Mesenchymal stem cell (in vitro differentiated cells and primary cell): Measurements from ENCODE around the gene LPP.

Experiments used
- DNase-seq: peaks from one replicate; pipeline ENCODE4 v3.0.0-alpha.2; 2013
- H2AFZ ChIP-seq: one replicate; pipeline ENCODE4 v1.6.1; 2013; ENCODE audit warnings: low read depth, mild to moderate bottlenecking, control low read depth, inconsistent platforms, low read length, moderate library complexity
- H2AK5ac ChIP-seq: 2 replicates; pipeline ENCODE4 v1.6.1; 2013; ENCODE audit warnings: low read length, moderate library complexity, mild to moderate bottlenecking, inconsistent platforms; ENCODE audit not compliant: severe bottlenecking
- H2BK120ac ChIP-seq: one replicate; pipeline ENCODE4 v1.6.1; 2013; ENCODE audit warnings: low read depth, mild to moderate bottlenecking, inconsistent platforms, low read length, moderate library complexity
- H2BK12ac ChIP-seq, 2 experiments: one replicate each; pipeline ENCODE4 v1.6.1; 2013; ENCODE audit warnings: inconsistent platforms in 2 of 2, low read length in 2 of 2, mild to moderate bottlenecking in 2 of 2, moderate library complexity in 2 of 2, control low read depth in 1 of 2
- H2BK15ac ChIP-seq: one replicate; pipeline ENCODE4 v1.6.1; 2013; ENCODE audit warnings: mild to moderate bottlenecking, low read depth, inconsistent platforms; ENCODE audit not compliant: poor library complexity, severe bottlenecking
- H2BK5ac ChIP-seq: 2 replicates; pipeline ENCODE4 v1.6.1; 2013; ENCODE audit warnings: low read depth, mild to moderate bottlenecking, low read length, control low read depth, inconsistent platforms; ENCODE audit not compliant: poor library complexity, severe bottlenecking
- H3K14ac ChIP-seq, 2 experiments: one replicate each; pipeline ENCODE4 v1.6.1; 2013; ENCODE audit warnings: inconsistent platforms in 2 of 2, low read length in 2 of 2, control low read depth in 1 of 2, mild to moderate bottlenecking in 1 of 2, moderate library complexity in 1 of 2
- H3K18ac ChIP-seq, 2 experiments: one replicate each; pipeline ENCODE4 v1.6.1; 2013; ENCODE audit warnings: inconsistent platforms in 2 of 2, low read length in 2 of 2, control low read depth in 1 of 2, low read depth in 1 of 2, mild to moderate bottlenecking in 1 of 2
- H3K23ac ChIP-seq, 2 experiments: one replicate each; pipeline ENCODE4 v1.6.1; 2013; ENCODE audit warnings: inconsistent platforms in 2 of 2, low read length in 2 of 2, mild to moderate bottlenecking in 2 of 2, moderate library complexity in 2 of 2, control low read depth in 1 of 2
- H3K27ac ChIP-seq: 2 replicates; pipeline ENCODE4 v1.5.1; 2013; ENCODE audit warnings: mild to moderate bottlenecking, moderate library complexity, low read length, control low read depth, inconsistent platforms; ENCODE audit not compliant: poor library complexity, severe bottlenecking
- H3K27me3 ChIP-seq, 2 experiments: 2 replicates each; pipeline versions ENCODE4 v1.6.1 to v1.7.0; 2013; ENCODE audit warnings: low read length in 2 of 2, mild to moderate bottlenecking in 2 of 2, moderate library complexity in 2 of 2, control low read depth in 1 of 2, inconsistent platforms in 1 of 2; ENCODE audit not compliant: control insufficient read depth in 1 of 2, insufficient read depth in 1 of 2
- H3K36me3 ChIP-seq, 2 experiments: 2 replicates each; pipeline versions ENCODE4 v1.6.1 to v1.7.0; 2013; ENCODE audit warnings: low read length in 2 of 2, control low read depth in 1 of 2, inconsistent platforms in 1 of 2, low read depth in 1 of 2, mild to moderate bottlenecking in 1 of 2; ENCODE audit not compliant: insufficient read depth in 2 of 2, control insufficient read depth in 1 of 2
- H3K4ac ChIP-seq, 2 experiments: one replicate each; pipeline ENCODE4 v1.6.1; 2013; ENCODE audit warnings: inconsistent platforms in 2 of 2, low read length in 2 of 2, mild to moderate bottlenecking in 2 of 2, moderate library complexity in 2 of 2, control low read depth in 1 of 2, low read depth in 1 of 2
- H3K4me1 ChIP-seq: 2 replicates; pipeline ENCODE4 v1.6.1; 2013; ENCODE audit warnings: low read depth, low read length, control low read depth; ENCODE audit not compliant: control insufficient read depth, insufficient read depth
- H3K4me2 ChIP-seq: 2 replicates; pipeline ENCODE4 v1.6.1; 2013; ENCODE audit warnings: low read length, mild to moderate bottlenecking, inconsistent platforms; ENCODE audit not compliant: poor library complexity, severe bottlenecking
- H3K4me3 ChIP-seq, 2 experiments: 2 replicates each; pipeline versions ENCODE4 v1.5.1 to v1.7.0; 2013; ENCODE audit warnings: low read length in 2 of 2, mild to moderate bottlenecking in 2 of 2, control low read depth in 1 of 2, low read depth in 1 of 2; ENCODE audit not compliant: insufficient read depth in 1 of 2
- H3K79me1 ChIP-seq: replicated peaks from 2 replicates; pipeline ENCODE4 v1.6.1; 2013; ENCODE audit warnings: mild to moderate bottlenecking, control low read depth, low read length, inconsistent platforms; ENCODE audit not compliant: poor library complexity, severe bottlenecking
- H3K9ac ChIP-seq: 2 replicates; pipeline ENCODE4 v1.7.0; 2013; ENCODE audit warnings: mild to moderate bottlenecking, low read length, moderate library complexity
- H3K9me3 ChIP-seq: 2 replicates; pipeline ENCODE4 v1.7.0; 2013; ENCODE audit warnings: mild to moderate bottlenecking, low read length; ENCODE audit not compliant: control insufficient read depth
- H4K8ac ChIP-seq: one replicate; pipeline ENCODE4 v1.6.1; 2013; ENCODE audit warnings: inconsistent platforms, mild to moderate bottlenecking, low read length, moderate library complexity
- H4K91ac ChIP-seq: one replicate; pipeline ENCODE4 v1.6.1; 2013; ENCODE audit warnings: mild to moderate bottlenecking, low read length, inconsistent platforms
- WGBS: methylation state at CpG from one replicate; pipeline ENCODE4 v1.1.7; 2013; ENCODE audit warnings: mixed read lengths; 5-methylcytosine and 5-hydroxymethylcytosine counted together

The LPP gene

DNA sequence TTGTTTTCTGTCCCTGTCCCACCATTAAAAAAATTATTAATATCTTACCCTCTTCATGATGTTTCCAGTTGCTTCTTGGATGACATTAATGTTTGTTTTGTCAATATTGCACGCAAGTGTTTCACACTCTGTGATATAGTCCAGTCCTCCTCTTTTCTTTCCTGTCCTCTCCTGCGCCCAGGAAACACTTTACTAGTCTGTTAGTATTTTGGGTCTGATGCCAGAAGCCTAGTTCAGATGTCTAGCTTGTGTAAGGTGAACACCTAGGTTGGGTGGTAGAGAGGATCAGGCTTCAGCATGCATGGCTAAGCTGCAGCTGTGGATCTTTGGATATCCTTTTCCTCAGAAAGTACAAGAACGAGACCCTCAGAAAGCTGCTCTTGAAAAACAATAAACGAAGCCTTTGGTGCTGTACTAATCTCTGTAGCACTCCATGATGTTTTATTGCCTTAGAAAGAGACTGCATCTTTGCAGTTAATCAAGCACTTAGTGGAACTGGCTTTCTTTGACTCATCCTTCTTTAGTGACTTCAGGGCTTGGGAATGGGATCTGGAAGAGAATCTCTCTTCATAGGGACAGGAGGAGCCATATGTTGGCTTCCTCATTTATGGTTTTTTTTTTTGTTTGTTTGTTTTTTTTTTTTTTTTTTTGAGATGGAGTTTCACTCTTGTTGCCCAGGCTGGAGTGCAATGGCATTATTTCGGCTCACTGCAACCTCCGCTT lies 253.4 kb downstream of the LPP start:
- Histone ChIP-seq H3K36me3 (peaks cover 2 to 40% of the 10 kb centered on the region in 2 experiments), H2BK120ac (no peak overlapping the region), H2BK12ac (no peak overlapping the region), H3K9ac (no peak overlapping the region), H3K4me3 (no peak overlapping the region), H3K27me3 (no peaks in the 10 kb centered on the region), H4K91ac (no peak overlapping the region), H2BK5ac (no peak overlapping the region), H3K4me2 (no peak overlapping the region), H2AK5ac (no peak overlapping the region), H4K8ac (peak overlapping the region; percentile 75), H3K18ac (no peak overlapping the region), H3K23ac (no peak overlapping the region), H3K9me3 (no peaks in the 10 kb centered on the region), H3K14ac (no peak overlapping the region), H3K79me1 (peaks cover 28% of the 10 kb centered on the region), H2BK15ac (no peak overlapping the region), H2AFZ (no peak overlapping the region), H3K4me1 (peaks cover 2% of the 10 kb centered on the region), H3K4ac (no peak overlapping the region), H3K27ac (no peak overlapping the region)
- 75% methylated on average over 4 of the region's 6 CpGs for WGBS
- peak; percentile 83 for DNase-seq

DNA sequence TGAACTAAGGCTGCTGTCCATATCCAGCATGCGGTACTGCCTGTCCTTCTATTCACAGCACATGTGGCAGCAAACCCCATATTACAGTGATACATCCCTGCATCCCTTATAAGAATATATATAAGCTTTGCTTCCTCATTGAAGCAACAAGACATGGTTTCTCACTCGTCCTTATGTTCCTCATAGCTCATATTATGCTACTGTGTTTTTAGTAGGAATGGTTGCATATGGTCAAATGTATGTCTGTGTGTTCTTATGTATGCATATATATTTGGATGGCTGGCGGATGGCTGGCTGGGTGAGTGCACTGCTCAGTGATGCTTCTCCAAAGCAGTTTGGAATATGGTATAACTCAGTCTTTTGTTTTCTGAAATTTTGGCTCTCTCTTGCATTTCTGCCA lies 254.9 kb downstream of the LPP start:
- H3K23ac ChIP-seq: no peak overlapping the region

DNA sequence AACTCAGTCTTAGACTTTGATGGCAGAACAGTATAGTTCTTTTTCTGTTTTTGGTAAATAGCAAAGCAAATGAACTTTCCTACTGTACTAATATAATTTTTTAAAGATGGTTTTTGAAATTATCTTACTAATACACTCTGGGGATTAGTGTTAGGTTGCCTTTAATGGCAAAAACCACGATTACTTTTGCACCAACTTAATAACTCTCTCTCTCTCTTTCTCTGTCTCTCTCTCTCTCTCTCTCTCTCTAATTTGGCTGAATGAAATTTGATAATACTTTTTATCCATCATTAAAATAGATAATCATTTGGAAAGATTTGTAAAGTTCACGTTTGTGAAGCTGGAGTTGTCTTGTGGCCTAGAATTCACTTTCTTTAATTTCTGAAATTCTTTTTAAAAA lies 257.8 kb downstream of the LPP start:
- Histone ChIP-seq H3K4me1 (peaks cover 2% of the 10 kb centered on the region), H2BK12ac (no peak overlapping the region), H2AK5ac (no peak overlapping the region), H3K27ac (no peak overlapping the region), H4K8ac (no peak overlapping the region), H3K36me3 (peaks cover 2 to 30% of the 10 kb centered on the region in 2 experiments), H2BK15ac (no peak overlapping the region), H2BK120ac (no peak overlapping the region), H2BK5ac (no peak overlapping the region), H4K91ac (no peak overlapping the region), H3K23ac (no peak overlapping the region), H3K4me3 (no peak overlapping the region), H2AFZ (no peak overlapping the region), H3K4me2 (no peak overlapping the region), H3K9me3 (no peaks in the 10 kb centered on the region), H3K9ac (no peak overlapping the region), H3K79me1 (peaks cover 18% of the 10 kb centered on the region), H3K18ac (no peak overlapping the region), H3K4ac (no peak overlapping the region), H3K27me3 (no peaks in the 10 kb centered on the region), H3K14ac (no peak overlapping the region)
- DNase-seq: no peak
- WGBS: no CpG with 5 or more reads among the region's 2 CpGs

More for the DNA sequence above, 254.9 kb downstream of the LPP start:
- H2BK5ac ChIP-seq: no peak overlapping the region
- no peak overlapping the region for H2AFZ ChIP-seq
- H4K91ac ChIP-seq: no peak overlapping the region
- H3K14ac ChIP-seq: no peak overlapping the region
- no peak overlapping the region for H2BK120ac ChIP-seq
- no peak overlapping the region for H3K27ac ChIP-seq
- DNase-seq: no peak
- H2AK5ac ChIP-seq: no peak overlapping the region
- H3K4me1 ChIP-seq: peaks cover 2% of the 10 kb centered on the region
- no peak overlapping the region for H3K4me3 ChIP-seq
- no peak overlapping the region for H3K4me2 ChIP-seq
- 100% methylated on average over 2 of the region's 3 CpGs for WGBS
- H2BK12ac ChIP-seq: no peak overlapping the region
- H3K4ac ChIP-seq: no peak overlapping the region
- no peaks in the 10 kb centered on the region for H3K9me3 ChIP-seq
- H3K36me3 ChIP-seq: peaks cover 2 to 40% of the 10 kb centered on the region in 2 experiments
- no peaks in the 10 kb centered on the region for H3K27me3 ChIP-seq
- no peak overlapping the region for H4K8ac ChIP-seq
- H2BK15ac ChIP-seq: no peak overlapping the region
- H3K18ac ChIP-seq: no peak overlapping the region
- peaks cover 30% of the 10 kb centered on the region for H3K79me1 ChIP-seq
- H3K9ac ChIP-seq: no peak overlapping the region

DNA sequence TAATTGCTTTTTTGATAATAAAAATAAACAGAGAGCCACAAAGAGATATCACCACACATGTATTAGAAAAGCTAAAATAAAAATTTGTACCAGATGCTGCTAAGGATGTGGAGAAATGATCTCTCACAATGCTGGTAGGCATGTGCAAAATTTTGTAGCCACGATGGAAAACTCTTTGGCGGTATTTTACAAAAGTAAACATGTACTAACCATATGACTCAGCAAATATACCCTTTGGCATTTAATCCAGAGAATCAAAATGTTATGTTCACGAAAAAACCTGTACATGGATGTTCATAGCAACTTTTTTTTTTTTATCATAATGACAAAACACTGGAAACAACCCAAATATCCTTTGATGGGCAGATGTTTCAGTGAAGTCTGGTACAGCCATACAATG lies 261.2 kb downstream of the LPP start:
- peaks cover 0 to 1% of the 10 kb centered on the region in 2 experiments for H3K36me3 ChIP-seq
- H2BK5ac ChIP-seq: no peak overlapping the region
- no peak overlapping the region for H2AK5ac ChIP-seq
- no peak overlapping the region for H2BK15ac ChIP-seq
- WGBS: 60% methylated on average over 2 of the region's 3 CpGs
- no peak overlapping the region for H3K9ac ChIP-seq
- no peak overlapping the region for H3K4ac ChIP-seq
- H3K4me3 ChIP-seq: no peak overlapping the region
- H4K91ac ChIP-seq: no peak overlapping the region
- no peak overlapping the region for H4K8ac ChIP-seq
- H3K23ac ChIP-seq: no peak overlapping the region
- H2BK120ac ChIP-seq: no peak overlapping the region
- peaks cover 14% of the 10 kb centered on the region for H3K79me1 ChIP-seq
- H3K4me1 ChIP-seq: no peaks in the 10 kb centered on the region
- no peak for DNase-seq
- H3K4me2 ChIP-seq: no peak overlapping the region
- no peaks in the 10 kb centered on the region for H3K27me3 ChIP-seq
- H3K9me3 ChIP-seq: peaks cover 11% of the 10 kb centered on the region
- H2BK12ac ChIP-seq: no peak overlapping the region
- H3K27ac ChIP-seq: no peak overlapping the region
- no peak overlapping the region for H3K14ac ChIP-seq
- H2AFZ ChIP-seq: no peak overlapping the region
- no peak overlapping the region for H3K18ac ChIP-seq
